SU-DHL-6 (cell line): ENCODE measurements around the gene GATM.

Experiments used
- EZH2phosphoT487 ChIP-seq: fragments of 200-600 bp; sonication (generic), shearing (Covaris generic); conservative IDR thresholded peaks from 2 replicates; pipeline ENCODE4 v1.6.1; 2018; ENCODE audit warnings: mild to moderate bottlenecking, antibody characterized with exemption, low read length, moderate library complexity, mixed read lengths
- TF ChIP-seq, protein P1 (sequence below): fragments of 200-600 bp; sonication (generic); IDR thresholded peaks from one replicate; pipeline ENCODE4 v1.5.1; 2017; ENCODE audit warnings: antibody characterized with exemption, mild to moderate bottlenecking, low read length, moderate library complexity; ENCODE audit not compliant: insufficient read depth, poor library complexity, severe bottlenecking

DNA sequence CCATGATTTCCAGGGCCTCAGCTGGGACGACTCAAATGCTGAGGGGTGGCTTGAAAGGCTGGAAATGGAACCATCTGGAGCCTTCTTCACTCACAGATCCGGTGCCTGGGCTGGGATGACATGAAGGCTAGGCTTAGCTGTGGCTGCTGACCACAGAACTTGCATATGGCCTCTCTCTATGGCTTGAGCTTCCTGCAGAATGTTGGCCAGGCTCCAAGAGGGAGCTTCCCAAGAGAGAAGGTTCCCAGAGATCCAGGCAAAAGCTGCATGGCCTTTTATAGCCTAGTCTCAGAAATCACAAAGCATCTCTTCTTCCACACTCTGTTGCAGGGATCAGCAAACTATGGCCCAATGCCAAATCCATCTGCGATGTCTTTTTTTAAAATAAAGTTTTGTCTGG lies 44.8 kb downstream of the GATM start:
- TF ChIP-seq, protein P1, sequence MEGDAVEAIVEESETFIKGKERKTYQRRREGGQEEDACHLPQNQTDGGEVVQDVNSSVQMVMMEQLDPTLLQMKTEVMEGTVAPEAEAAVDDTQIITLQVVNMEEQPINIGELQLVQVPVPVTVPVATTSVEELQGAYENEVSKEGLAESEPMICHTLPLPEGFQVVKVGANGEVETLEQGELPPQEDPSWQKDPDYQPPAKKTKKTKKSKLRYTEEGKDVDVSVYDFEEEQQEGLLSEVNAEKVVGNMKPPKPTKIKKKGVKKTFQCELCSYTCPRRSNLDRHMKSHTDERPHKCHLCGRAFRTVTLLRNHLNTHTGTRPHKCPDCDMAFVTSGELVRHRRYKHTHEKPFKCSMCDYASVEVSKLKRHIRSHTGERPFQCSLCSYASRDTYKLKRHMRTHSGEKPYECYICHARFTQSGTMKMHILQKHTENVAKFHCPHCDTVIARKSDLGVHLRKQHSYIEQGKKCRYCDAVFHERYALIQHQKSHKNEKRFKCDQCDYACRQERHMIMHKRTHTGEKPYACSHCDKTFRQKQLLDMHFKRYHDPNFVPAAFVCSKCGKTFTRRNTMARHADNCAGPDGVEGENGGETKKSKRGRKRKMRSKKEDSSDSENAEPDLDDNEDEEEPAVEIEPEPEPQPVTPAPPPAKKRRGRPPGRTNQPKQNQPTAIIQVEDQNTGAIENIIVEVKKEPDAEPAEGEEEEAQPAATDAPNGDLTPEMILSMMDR: no peak
- no peak for TF ChIP-seq EZH2phosphoT487
